ENCODE results near the gene VWCE. TPM values are rescaled to one million over a fixed set of nuclear protein-coding genes. Genes with fewer than 3 reads are reported as not detected.

Gene VWCE
- total and polyA plus RNA-seq, 8 donors = 0.16 to 0.90 (median 0.36) TPM

GRCh38 chr11:61329871-61330270 lies 34.8 kb upstream of the VWCE start:
- Histone ChIP-seq H3K4me3 (no peak overlapping the region), H3K36me3 (peaks cover 0 to 20% (median 15%) of the 10 kb centered on the region in 3 donors), H3K27ac (no peak overlapping the region), H3K27me3 (no peaks in the 10 kb centered on the region), H3K4me1 (peaks cover 11 to 20% (median 18%) of the 10 kb centered on the region in 3 donors), H3K9me3 (no peaks in the 10 kb centered on the region)
- 86 to 88% methylated on average over 4 of the region's 4 CpGs for WGBS, 2 donors
- ATAC-seq (no peak), DNase-seq (no peak), FAIRE-seq (no peak)
- TF ChIP-seq CTCF (IDR thresholded peaks at IDR 0.05) = no peak
- intact Hi-C loops (cut with DNase I) = no loop called here

DNA sequence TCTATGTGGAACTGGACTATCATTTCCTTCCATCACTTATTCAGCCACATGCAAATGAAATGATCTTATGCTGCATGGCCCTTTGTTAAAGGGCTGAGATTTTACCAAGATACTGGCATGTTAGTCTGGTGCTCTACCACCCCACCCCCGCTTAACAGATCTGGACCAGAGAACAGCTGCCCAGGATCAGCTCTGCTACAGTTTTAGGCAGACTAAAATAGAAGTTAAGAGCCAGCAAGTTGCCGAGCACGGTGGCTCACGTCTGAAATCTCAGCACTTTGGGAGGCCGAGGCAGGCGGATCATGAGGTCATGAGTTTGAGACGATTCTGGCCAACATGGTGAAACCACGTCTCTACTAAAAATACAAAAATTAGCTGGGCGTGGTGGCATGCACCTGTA lies 33.2 kb upstream of the VWCE start:
- FAIRE-seq = no peak
- no peak for ATAC-seq
- no peak for TF ChIP-seq CTCF (IDR thresholded peaks at IDR 0.05)
- Histone ChIP-seq H3K27ac (no peak overlapping the region), H3K4me1 (peaks cover 4 to 11% (median 10%) of the 10 kb centered on the region in 3 donors), H3K4me3 (no peak overlapping the region), H3K27me3 (no peaks in the 10 kb centered on the region), H3K9me3 (no peaks in the 10 kb centered on the region), H3K36me3 (peaks cover 0 to 30% (median 28%) of the 10 kb centered on the region in 3 donors)
- no peak for DNase-seq
- 87 to 92% methylated on average over 9 of the region's 9 CpGs for WGBS, 2 donors
- intact Hi-C loops (cut with DNase I) = no loop called here

DNA sequence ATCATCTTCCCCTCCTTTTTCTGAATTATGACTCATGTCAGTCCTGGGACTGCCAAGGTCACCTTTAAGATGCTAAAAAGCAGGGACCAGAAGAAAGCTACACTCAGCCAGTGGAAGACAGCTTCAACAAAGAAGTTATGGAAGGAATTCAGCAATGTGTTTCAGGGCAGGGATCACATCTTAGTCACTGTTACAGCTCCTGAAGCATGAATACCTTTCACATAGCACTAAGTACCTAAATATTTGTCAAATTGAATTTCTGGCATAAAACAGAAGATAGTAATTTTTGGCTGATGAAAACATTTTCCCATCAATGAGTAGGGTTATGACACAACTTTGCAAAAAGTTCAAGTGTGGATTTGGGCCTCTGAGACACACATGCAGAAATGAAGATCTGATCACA lies 32.6 kb upstream of the VWCE start:
- H3K27ac ChIP-seq = no peak overlapping the region
- FAIRE-seq (no peak), ATAC-seq (no peak), DNase-seq (no peak)
- peaks cover 0 to 37% (median 30%) of the 10 kb centered on the region in 3 donors for H3K36me3 ChIP-seq
- H3K9me3 ChIP-seq = no peaks in the 10 kb centered on the region
- intact Hi-C loops (cut with DNase I) = no loop called here
- H3K4me1 ChIP-seq = peaks cover 4 to 11% (median 10%) of the 10 kb centered on the region in 3 donors
- TF ChIP-seq CTCF (IDR thresholded peaks at IDR 0.05) = no peak
- H3K27me3 ChIP-seq = no peaks in the 10 kb centered on the region
- no peak overlapping the region for H3K4me3 ChIP-seq

DNA sequence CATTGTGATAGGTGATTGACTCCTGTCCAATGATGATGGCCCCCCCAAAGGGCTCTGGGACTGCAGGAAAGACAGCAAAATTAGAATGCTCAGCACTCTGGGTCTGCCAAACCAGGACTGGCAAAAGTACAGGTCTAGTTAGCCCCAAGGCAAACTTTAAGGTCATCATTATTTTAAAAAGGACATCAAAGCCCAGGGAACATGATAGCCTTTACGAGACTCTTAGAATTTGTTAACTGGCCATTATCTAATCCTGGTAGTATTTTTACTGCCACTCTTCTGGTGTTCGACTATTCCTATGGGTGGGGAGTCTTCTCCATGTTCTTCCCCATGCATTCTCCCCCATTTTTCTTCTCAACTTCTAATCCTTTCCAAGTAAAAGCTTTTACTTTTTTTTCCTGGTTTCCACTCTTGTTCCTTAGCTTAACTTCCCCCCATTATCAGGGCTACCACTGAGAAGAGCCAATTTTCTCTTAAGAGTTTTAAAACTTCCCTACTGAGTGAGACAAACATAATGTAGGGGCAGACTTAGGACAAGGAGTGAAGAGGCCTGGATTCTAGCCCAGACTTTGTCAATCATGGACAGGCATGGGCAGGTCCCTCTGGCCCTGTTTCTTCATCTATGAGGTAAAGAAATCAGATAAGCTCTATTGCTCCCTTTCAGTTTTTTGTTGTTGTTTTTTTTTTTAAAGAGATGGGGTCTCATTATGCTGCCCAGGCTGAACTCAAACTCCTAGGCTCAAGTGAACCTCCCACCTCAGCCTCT lies 30.7 kb upstream of the VWCE start:
- intact Hi-C loops (cut with DNase I) = no loop called here
- Histone ChIP-seq H3K4me3 (no peak overlapping the region), H3K36me3 (peaks cover 0 to 56% (median 30%) of the 10 kb centered on the region in 3 donors), H3K4me1 (no peaks in the 10 kb centered on the region), H3K9me3 (no peaks in the 10 kb centered on the region), H3K27ac (no peak overlapping the region), H3K27me3 (no peaks in the 10 kb centered on the region)
- 74 to 84% methylated on average over 2 of the region's 2 CpGs for WGBS, 2 donors
- no peak for TF ChIP-seq CTCF (IDR thresholded peaks at IDR 0.05)
- DNase-seq (no peak), ATAC-seq (no peak), FAIRE-seq (no peak)

DNA sequence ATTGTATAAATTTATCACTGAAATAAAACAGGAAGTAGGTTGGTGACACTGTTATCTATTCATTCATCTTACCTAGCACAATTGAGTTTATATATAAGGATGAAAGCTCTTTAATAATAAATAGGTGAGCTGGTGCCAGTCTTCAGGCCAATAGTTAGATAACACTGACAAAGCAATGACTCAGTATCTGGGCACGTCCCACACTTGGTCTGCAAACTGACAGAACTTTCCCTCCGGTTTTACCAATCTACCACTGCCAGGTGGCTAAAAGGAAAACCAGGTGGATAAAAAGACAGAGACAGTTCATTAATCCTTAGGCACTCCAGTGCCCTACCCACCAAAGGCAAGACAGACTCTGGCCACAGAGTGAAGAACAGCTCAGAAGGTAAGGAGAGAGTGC lies 20.1 kb upstream of the VWCE start:
- FAIRE-seq (no peak), ATAC-seq (peak in 1 of 4 donors; percentile 20), DNase-seq (no peak)
- Histone ChIP-seq H3K36me3 (peaks cover 4 to 83% (median 34%) of the 10 kb centered on the region in 3 donors), H3K9me3 (no peaks in the 10 kb centered on the region), H3K4me3 (no peak overlapping the region), H3K27me3 (no peaks in the 10 kb centered on the region), H3K27ac (no peak overlapping the region), H3K4me1 (no peaks in the 10 kb centered on the region)
- WGBS, 2 donors = 32 to 46% methylated on average over 2 of the region's 2 CpGs
- TF ChIP-seq CTCF (IDR thresholded peaks at IDR 0.05) = no peak
- intact Hi-C loops (cut with DNase I) = no loop called here

Data from pancreas (tissue), 10 donors.